ENCODE measurements around the gene SPDYE17.
"Not testable (repeated sequence)": the region's sequence is repeated elsewhere in the genome, so short reads cannot be mapped to it uniquely, and the experiment has no call there.

The SPDYE17 gene, protein sequence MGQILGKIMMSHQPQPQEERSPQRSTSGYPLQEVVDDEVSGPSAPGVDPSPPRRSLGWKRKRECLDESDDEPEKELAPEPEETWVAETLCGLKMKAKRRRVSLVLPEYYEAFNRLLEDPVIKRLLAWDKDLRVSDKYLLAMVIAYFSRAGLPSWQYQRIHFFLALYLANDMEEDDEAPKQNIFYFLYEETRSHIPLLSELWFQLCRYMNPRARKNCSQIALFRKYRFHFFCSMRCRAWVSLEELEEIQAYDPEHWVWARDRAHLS

DNA sequence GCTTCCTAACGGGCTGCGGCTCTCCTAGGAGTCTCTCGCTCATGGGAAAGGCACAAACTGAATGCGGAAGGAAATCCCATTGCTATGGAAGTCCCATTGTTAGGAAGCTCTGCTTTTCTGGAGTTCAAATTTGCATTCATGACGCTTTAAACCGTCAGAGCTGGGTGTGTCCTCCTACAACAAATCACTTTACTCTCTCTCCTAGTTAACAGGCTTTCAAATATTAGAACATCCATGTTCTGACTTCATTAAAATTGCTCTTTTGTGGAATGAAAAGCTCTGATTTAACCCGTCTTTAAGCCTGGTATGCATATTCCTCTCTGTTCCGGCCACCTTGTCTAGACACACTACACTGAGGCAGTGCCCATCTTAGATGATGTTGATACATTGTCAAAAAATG is at the start of gene SPDYE17:
Gene SPDYE17 (minus strand): TSS at position 101 of the 400 bp plus-strand sequence. CDS start 1,791 bp downstream, outside the sequence.
- not testable (repeated sequence) for DNase-seq

DNA sequence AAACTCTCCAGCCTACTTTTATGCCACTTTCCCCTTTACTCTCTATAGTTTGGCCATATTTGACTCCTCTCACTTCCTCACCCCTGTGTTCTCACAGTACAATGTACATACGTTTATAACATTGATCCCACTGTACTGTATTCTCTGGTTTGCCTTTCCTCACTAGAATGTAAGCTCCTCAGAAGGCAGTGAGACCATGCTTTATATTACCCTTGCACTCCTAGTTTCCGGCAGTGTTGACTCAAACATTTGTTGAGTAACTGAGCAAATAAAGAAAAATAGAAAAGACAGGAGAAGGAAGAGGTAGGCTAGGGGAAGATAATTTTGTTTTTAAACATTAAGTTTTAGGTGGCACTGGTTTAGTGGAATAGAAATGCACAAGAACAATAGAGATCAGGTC is 48.1 kb upstream of the SPDYE17 start:
- DNase-seq, result not testable (repeated sequence)

DNA sequence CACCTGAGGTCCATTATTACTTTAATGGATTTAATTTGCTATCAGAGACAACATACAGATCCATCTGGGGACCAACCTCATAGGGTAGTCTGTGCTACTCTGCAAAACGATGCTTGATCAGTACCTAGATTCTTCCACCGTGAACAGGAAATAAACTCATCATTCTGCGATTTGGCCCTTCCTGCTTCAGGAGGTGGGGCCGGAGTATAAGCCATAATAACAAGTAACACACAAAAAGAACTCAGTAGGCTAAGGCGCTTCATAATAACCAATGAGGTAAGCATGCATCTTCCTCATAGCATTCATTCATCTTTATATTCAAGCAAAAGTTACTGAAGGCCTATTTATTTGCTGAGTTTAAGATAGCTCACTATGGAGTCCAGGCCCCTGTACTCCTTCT is 47.5 kb upstream of the SPDYE17 start:
- not testable (repeated sequence) for DNase-seq

DNA sequence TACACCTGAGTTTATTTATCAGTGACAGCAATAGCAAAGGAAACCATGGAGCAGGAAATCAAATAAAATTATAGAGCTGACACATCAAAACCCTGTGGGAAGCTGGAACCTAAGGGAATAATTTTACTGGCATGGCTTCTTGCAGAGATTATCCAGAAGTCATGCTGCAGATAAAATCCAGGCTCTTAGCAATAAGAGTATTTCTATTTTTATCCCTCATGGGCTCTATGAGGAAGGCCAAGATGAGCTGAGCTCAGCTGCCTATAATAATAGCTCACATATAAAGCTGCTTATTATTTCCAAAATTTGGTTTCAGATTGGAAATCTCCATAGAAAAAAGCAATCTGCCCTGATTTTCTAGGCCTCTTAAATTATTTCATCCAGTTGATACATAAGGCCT is 47.0 kb upstream of the SPDYE17 start:
- DNase-seq, result not testable (repeated sequence)

DNA sequence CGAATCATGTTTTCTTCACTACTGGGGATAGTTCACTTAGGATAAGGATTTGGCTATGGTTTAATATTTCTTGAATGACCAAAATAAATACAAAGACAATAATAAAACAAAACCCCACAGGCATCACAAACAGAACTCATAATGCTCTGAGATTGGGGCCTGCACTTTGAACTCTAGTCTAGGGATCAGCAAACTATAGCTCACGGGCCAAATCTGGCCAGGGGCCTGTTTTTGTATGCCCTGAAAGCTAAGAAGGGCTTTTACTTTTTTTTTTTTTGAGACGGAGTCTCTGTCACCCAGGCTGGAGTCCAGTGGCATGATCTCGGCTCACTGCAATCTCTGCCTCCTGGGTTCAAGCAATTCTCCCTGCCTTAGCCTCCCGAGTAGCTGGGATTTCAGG is 44.9 kb upstream of the SPDYE17 start:
- not testable (repeated sequence) for DNase-seq

DNA sequence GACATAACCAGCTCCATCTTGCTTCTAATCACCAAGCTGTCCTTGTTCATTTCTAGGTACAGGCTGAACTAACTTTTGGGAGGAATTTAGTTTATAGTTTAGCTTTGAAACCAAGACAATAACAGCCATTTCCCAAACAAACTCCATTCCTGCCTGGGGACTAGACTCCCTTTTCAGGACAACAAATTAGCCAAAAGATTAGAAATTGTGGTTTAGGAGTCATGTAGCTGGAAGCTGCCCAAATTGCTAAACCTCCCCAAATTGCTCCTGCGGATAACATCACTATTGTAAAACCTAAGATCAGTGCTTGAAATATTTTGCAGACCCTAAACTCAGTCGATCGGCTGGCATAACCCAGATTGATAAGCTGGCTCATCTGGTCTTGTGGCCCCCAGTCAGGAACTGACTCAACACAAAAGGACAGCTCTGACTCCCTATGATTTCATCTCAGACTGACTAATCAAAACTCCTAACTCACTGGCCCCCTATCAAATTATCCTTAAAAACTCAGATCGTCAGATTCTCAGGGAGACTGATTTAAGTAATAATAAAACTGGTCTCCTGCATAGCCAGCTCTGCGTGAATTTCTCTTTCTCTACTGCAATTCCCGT is 42.7 kb upstream of the SPDYE17 start:
- not testable (repeated sequence) for DNase-seq

DNA sequence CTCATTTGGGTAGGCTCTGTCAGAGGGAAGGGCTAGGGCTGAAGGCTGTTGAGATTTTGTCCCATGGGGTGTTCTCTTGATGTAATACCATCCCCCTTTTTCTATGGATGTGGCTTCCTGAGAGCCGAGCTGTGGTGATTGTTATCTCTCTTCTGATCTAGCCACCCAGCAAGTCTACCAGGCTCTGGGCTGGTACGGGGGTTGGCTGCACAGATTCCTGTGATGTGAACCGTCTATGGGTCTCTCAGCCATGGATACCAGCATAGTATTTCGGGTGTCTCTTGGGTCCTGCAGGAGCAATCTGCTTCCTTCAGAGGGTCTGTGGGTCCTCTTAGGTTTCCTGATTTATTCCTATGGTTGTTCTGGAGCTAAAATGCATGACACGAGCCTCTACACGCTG is 38.9 kb upstream of the SPDYE17 start:
- not testable (repeated sequence) for DNase-seq

DNA sequence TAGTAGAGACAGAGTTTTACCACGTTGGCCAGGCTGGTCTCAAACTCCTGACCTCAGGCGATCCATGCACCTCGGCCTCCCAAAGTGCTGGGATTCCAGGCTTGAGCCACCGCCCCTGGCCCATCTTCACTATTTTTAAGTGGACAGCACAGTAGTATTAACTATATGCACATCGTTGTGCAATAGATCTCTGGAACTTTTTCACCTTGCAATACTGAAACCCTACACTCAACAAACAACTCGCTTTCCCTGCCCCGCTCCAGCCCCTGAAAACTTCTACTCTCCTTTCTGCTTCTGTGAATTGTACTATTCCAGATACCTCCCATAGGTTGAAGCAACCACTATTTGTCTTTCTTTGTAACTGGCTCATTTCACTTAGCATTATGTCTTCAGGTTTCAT is 33.7 kb upstream of the SPDYE17 start:
- DNase-seq, result not testable (repeated sequence)

DNA sequence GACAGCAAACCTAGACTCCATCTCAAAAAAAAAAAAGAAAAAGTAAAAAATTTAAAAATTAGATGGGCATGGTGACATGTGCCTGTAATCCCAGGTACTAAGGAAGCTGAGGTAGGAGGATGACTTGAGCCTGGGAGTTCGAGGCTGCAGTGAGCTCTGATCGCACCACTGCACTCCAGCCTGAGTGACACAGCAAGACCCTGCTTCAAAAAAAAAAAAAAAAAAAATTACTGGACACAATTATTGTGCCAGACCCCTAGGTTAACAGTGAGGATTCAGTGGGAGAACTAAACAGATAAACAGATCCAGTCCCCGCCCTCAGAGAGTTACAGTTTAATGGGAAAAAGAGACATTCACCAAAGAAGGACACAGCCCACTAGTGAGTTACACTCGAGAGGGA is 31.6 kb upstream of the SPDYE17 start:
- not testable (repeated sequence) for DNase-seq

DNA sequence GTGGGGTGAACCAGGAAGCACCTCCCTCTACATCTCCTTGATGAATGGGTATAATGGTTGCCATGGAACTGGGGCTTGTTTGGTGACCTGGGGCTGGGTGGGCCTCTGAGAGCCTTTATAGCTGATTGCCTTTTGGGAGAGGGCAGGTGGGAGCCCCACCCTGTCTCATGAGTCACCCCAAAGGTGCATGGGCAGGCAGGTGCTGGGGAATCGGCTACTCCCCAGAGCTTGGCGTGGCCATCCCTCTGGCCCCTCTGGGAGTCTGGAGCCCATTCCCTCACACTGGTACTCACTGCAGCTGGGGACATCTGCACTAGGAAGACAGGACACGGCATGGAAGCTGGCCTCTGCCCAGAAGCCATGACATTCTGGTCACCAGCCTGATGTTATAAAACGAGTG is 30.4 kb upstream of the SPDYE17 start, which contains the start of gene SPDYE18:
Gene SPDYE18 (minus strand): TSS at position 2 of the 400 bp plus-strand sequence. CDS start 2,046 bp downstream, outside the sequence.
- DNase-seq, result not testable (repeated sequence)

DNA sequence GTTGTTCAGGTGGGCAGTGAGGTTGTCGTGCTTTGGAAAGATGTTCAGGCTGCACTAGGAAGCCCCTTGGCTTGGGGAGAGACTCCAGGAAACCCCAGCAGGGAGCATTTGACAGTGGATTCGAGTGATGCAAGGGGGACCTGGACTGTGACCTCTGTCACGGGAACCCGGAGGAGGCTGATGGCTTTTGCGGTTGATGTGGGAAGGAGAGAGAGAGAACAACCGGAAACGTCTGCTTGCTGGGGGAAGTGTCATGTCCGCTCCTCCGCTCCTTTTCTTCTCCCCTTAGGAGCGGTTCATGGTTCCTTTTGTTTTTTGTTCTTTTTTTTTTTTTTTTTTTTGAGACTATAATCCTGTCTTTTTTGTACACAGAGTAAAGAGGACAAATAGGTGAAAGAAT is 5.8 kb downstream of the SPDYE17 start:
- not testable (repeated sequence) for DNase-seq

DNA sequence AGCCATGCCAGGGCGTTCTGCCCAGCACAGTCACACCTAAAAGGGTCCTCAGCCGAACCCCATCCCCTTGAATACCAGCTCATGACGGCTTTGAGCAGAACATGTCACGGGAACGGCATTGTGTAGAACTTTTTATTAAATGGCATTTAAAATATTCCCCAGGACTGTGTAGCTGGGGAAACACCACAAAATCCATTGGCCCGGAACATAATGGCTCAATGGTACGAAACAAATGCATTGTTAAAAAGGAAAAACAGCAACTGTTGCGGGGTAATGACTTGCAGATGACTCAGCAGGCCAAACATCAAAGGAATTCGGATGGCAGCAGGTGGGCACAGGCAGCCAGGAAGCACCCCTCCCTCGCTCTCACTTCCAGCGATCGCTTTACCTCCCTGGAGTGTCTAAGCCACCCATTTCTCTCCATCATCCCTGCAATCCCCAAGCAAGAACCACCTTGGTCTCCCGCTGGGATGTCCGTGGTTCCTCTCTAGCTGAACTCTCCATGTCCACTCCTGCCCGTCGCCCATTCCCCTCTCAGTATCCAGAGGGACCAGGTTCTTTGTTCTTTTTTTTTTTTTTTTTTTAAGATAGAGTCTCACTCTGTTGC is 22.0 kb downstream of the SPDYE17 start:
- not testable (repeated sequence) for DNase-seq

DNA sequence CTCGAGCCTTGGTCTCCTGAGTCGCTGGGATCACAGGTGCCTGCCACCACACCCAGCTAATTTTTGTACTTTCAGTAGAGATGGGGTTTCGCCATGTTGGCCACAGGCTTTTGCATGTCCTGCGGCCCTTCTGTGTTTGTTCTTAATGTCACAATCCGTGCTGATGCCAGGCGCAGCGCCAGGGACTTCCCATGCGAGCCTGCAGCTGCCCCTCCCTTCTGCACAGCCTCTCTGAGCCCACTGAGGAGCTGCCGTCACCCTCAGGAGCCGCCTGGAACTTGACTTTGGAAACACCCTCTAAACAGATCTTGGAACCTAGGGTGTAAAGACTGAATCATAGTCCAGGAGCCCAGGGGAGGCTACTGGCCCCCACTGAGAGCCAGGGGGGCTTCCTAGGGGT is 24.2 kb downstream of the SPDYE17 start:
- DNase-seq, result not testable (repeated sequence)

DNA sequence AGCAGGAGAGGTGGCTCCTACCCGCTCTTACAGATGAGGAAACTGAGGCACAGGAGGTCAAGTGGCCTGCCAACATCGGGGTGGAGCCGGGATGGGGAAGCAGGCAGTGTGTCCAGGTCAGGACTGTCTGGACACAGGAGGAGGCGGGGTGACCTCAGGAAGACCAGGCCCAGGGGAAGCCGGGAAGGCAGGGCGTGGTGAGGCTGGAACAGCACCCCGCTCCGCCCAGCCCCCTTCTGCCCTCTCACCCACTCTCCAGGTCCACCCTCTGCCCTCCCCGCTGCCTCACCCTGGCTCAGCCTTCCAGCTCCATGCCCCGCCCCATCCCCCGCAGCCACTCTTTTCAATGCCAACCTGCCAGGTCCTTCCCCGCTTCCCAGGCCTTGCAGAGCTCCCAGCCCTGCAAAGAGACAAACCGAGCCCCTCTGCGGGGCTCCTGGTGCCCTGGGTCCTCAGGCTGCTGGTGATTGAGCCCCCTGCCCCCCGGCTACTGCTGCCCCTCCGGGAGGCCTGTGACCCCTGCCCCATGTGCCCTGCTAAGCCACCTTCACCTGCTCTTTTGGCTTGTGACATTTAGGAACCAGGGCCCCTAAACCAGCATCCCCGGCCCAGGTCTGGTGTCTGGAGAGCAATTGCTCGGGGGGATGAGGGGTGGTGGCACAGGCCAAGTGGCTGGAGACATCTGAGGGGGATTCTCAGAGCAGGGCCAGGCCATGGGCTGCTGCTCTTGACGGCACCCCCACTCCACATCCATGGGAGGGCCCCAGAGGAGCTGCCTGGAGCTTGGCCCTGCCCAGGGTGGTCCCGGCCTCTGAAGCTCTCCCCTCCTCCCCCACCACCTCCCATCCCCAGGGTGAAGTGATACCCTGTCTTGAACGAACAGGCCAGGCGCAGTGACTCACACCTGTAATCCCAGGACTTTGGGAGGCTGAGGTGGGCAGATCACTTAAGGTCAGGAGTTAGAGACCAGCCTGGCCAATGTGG is 25.7 kb downstream of the SPDYE17 start:
- DNase-seq, result not testable (repeated sequence)

DNA sequence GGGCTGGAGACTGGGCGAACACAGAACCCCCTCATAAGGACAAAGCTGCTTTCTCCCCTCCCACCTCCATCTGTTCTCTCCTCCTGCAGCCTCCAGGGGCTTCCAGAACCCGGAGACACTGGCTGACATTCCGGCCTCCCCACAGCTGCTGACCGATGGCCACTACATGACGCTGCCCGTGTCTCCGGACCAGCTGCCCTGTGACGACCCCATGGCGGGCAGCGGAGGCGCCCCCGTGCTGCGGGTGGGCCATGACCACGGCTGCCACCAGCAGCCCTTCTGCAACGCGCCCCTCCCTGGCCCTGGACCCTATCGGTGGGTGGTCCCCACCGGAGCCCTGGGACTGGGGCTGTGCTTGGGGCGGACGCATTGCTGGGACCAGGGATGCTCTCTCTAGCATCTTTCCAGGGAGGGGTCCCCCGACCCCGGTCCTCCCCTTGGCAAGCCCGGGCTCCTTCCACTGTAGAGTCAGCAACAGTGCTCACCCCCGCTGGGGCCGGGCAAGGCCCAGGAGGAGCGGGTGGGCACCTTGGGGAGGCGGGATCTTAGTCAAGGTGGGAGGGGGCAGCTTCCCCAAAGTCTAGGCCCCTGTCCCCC is 26.6 kb downstream of the SPDYE17 start:
- DNase-seq, result not testable (repeated sequence)

DNA sequence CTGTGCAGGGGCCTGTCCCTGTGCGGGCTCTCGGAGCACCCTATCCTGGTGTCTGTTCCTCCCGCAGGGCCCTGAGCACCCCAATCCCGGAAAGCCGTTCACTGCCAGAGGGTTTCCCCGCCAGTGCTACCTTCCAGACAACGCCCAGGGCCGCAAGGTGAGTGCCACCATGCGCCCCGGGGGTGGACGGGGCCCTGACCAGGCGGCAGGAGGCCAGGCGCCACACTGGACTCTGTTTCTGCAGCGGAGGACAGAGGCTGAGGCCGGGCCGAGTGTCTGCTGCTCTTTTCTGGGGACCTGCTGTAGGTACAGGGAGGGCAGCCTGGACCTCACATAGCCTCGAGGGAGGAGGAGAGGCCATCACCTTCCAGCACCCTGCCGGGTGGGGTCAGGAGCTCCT is 28.0 kb downstream of the SPDYE17 start:
- not testable (repeated sequence) for DNase-seq

DNA sequence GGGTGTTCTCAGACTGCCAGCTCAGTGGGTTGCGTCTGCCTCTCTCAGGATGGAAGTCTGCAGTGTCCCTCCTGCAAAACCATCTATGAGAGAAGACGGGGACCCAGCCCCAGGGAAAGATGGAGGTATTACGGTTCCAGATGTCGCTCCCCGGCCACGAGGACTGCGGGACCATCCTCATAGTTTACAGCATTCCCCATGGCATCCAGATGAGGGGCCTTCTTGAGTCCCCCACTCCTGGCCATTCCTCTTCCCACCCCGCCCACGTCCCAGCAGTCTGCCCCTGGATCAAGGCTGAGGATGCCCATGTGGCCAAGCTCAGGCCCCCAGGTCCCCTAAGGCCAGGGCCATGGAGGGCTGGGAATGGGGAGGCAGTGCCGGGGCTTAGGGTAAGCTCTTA is 28.9 kb downstream of the SPDYE17 start:
- DNase-seq, result not testable (repeated sequence)

DNA sequence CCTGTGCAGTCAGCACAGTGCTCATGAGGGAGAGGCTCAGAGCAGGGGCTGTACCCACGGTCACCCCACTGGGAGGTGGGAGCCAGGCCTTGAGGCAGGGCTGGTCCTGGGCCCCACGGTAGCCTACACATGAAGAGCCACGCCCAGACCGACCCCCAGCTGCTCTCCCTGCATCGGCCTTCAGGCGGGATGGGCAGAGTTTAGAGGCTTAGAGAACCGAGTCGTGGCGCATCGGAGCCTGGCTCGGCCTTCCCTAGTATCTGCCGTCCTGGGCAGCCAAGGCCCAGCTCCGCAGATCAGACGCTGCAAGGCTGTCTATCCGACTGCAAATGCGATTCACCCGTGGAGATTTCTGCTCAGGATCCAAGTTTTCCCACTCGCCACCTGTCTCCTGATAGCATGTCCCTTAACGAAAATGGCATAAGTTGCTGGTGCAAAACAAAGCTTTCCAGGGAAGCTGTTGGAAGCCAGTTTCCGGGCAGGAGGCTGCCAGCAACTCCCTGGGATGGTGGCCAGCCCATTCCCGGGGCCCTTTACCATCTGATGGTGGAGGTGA is 29.4 kb downstream of the SPDYE17 start:
- DNase-seq, result not testable (repeated sequence)

DNA sequence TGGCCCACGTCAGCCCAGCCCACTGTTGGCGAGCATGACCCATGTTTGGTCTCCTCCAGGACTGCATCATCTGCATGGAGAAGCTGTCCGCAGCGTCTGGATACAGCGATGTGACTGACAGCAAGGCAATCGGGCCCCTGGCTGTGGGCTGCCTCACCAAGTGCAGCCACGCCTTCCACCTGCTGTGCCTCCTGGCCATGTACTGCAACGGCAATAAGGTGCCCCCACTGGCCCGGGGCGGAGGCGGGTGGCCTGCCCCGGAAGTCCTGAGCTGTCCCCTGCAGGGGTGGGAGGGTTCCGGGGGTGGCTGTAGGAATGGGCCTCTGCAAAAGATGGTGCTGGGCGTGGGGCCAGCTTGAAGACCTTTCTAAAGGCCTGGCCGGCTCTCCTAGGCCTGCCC is 30.1 kb downstream of the SPDYE17 start:
- DNase-seq, result not testable (repeated sequence)

DNA sequence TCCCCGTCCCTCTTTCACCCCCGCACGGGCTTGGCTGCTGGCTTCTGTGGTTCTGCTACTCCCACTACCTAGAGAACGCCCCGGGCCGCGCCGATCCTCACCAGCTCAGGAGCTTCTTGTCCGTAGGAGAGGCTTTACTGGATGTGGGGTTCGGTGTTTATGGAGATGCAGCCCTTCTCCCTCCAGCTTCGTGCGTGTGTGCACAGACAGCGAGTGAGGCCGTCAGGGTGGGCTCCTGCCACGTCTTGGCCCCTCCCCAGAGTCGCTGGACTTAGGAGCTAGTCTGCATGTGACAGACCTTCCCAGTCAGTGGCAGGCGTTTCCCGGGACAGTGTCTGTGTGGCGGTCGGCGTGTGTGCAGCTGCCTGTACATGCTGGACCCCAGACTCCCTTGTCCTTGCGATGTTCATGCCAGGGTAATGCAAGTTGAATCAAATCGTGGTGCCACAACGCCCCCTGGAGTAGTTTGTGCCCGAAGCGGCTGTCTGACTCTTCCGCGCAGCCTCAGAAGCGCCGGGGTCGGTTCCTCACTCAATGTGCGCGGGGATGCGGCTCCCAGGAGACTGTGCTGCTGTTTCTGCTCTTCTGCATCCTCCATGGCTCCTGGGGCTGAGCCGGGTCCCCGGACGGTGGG is 32.6 kb downstream of the SPDYE17 start:
- not testable (repeated sequence) for DNase-seq

DNA sequence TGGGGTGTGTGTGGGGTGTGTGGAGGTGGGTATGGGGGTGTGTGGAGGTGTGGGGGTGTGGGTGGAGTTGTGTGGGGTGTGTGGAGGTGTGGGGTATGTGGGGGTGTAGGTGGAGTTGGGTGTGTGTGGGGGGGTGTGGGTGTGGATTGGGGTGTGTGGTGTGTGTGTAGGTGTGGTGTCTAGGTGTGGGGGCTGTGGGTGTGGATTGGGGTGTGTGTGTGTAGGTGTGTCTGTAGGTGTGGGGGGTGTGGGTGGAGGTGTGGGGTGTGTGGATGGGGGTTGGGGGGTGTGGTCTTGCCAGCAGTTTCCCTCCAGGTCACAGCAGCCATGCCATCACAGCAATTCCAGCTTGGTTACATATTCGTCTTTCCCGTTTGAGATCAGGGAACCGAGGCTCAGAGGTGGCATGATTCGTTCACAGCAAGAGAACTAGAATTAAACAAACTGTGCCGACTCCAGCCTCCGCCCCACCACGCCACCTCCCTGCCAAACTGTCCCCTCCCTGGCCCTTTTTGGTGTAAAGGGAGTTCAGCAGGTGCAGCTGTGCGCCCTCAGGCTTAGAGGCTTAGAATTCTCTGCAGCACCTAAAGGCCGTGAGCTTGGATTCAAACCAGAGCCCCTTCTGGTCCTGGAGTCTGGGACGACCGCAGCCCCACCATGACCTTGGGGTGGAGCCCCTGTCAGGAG is 33.3 kb downstream of the SPDYE17 start:
- DNase-seq, result not testable (repeated sequence)
